Measurements from ENCODE around the gene BMP7.
"Not testable (repeated sequence)": the region's sequence is repeated elsewhere in the genome, so short reads cannot be mapped to it uniquely, and the experiment has no call there.

BMP7 gene

GRCh38 chr20:57161478-57162361 is 104.7 kb downstream of the BMP7 start:
- TF ChIP-seq CTCF (IDR thresholded peaks at IDR 0.05; ENCODE audit: insufficient read depth, low read depth, low read length, missing control alignments): no peak
- no peak overlapping the region for H3K4me3 ChIP-seq (ENCODE audit: low read length)
- DNase-seq (ENCODE audit: low read depth): no peak

DNA sequence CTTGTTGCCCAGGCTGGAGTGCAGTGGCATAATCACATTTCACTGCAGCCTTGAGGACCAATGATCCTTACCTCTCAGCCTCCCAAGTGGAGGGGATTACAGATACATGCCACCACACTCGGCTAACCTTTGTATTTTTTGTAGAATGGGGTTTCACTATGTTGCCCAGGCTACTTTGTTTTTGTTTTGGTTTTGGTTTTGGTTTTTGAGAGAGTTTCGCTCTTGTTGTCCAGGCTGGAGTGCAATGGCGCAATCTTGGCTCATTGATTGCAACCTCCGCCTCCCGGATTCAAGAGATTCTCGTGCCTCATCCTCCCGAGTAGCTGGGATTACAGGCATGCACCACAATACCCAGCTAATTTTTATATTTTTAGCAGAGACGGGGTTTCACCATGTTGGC is 105.5 kb downstream of the BMP7 start:
- H3K4me3 ChIP-seq (ENCODE audit: low read length): no peak overlapping the region
- DNase-seq (ENCODE audit: low read depth): no peak
- TF ChIP-seq CTCF (IDR thresholded peaks at IDR 0.05; ENCODE audit: insufficient read depth, low read depth, low read length, missing control alignments): no peak

- DNase-seq (ENCODE audit: low read depth): no peak
- no peak overlapping the region for H3K4me3 ChIP-seq (ENCODE audit: low read length)
- TF ChIP-seq CTCF (IDR thresholded peaks at IDR 0.05; ENCODE audit: insufficient read depth, low read depth, low read length, missing control alignments): no peak
Observed at GRCh38 chr20:57159945-57160610, 106.4 kb downstream of the BMP7 start.

DNA sequence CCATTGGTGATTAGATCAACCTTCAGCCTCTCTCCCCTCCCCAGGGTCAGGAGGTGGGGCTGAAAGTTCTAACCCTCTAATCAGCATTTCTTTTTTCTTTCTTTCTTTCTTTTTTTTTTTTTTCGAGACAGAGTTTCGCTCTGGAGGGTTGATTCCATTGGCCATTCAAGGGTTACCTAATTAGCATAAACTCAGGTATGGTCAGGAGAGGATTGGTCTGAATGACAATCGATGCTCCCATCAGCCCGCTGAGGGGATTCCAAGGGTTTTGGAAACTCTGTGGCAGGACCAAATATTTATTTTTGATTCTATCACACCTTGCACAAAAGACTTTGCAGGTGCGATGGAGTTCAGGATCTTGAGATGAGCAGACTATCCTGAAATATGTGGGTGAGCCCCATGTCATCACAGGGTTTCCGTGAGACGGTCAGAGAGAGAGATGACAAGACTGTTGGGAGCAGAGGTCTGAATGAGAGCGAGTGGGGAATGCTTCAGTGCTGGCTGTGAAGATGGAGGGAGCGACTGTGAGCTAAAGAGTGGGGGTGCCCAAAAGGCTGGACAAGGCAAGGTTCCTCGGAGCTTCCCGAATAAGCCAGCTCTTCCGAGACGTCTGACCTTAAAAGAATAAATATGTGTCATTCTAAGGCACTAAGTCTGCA is 107.1 kb downstream of the BMP7 start:
- DNase-seq (ENCODE audit: low read depth): no peak
- TF ChIP-seq CTCF (IDR thresholded peaks at IDR 0.05; ENCODE audit: insufficient read depth, low read depth, low read length, missing control alignments): no peak

DNA sequence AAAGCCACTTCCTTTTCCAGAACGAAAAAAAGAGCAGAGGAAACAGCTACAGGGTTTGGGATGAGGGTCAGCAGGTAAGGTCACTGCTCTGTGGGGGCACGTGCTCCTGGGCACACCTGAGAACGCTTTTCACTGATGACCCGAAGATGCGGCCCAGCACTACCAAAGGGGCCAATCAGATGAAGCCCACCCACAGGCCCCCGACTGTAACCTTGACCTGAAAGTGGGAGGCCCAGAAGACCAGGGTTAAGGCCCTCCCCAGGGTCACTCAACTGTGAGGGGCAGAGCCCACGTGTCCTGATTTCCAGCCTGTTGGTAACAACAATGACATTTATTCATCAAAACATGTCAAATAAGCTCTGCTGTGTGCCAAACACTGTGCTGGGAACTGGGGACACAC is 108.0 kb downstream of the BMP7 start:
- DNase-seq (ENCODE audit: low read depth): no peak
- TF ChIP-seq CTCF (IDR thresholded peaks at IDR 0.05; ENCODE audit: insufficient read depth, low read depth, low read length, missing control alignments): no peak
- no peak overlapping the region for H3K4me3 ChIP-seq (ENCODE audit: low read length)

More for the DNA sequence above, 107.1 kb downstream of the BMP7 start:
- H3K4me3 ChIP-seq (ENCODE audit: low read length): no peak overlapping the region

- DNase-seq (ENCODE audit: low read depth); H3K4me3 ChIP-seq (ENCODE audit: low read length): not testable (repeated sequence)
Observed at GRCh38 chr20:57157787-57158186, 108.7 kb downstream of the BMP7 start.

DNA sequence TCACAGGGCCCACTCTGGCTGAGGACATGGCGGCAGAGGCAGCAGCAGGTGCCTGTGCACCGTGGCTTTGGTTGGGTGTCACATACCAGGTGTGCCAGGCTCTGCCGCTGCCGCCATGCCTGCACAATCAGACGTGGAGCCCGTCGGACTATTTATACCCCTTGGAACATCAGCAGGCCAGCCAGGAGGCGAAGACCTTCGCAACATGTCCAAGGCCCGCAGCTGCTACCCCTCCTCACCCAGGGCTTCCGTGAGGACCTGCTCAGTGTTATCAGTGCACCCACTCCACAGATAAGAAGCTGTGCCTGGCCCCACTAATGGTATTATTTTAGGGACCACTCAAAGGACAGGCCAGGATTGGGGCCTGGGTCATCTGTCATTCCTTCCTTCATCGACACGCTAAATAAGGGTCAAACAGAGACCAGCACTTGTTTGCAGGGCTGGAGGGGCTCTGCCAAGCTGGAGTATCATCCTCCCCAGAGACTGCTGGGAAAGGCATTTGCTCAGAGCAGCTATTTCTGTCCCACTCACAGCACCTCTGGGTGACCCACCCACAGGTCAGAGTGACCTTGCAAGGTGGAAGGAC is 109.2 kb downstream of the BMP7 start:
- no peak for DNase-seq (ENCODE audit: low read depth)
- no peak for TF ChIP-seq CTCF (IDR thresholded peaks at IDR 0.05; ENCODE audit: insufficient read depth, low read depth, low read length, missing control alignments)

More for the DNA sequence above, 109.2 kb downstream of the BMP7 start:
- H3K4me3 ChIP-seq (ENCODE audit: low read length): no peak overlapping the region
